GM10847 (cell line): ENCODE measurements around the gene GINS2.

ENCODE experiments used
- POLR2A ChIP-seq: IDR thresholded peaks from 2 replicates; pipeline ENCODE4 v1.6.1; 2011; ENCODE audit not compliant: insufficient read length; ENCODE audit errors: extremely low read depth

The GINS2 gene

GRCh38 chr16:85658504-85659326, 30.0 kb downstream of the GINS2 start:
- no peak for TF ChIP-seq POLR2A

- no peak for TF ChIP-seq POLR2A
Measured at GRCh38 chr16:85657996-85658395, 30.8 kb downstream of the GINS2 start.

GRCh38 chr16:85657267-85657650, 31.5 kb downstream of the GINS2 start:
- TF ChIP-seq POLR2A, result no peak

GRCh38 chr16:85656351-85657266, 32.1 kb downstream of the GINS2 start:
- no peak for TF ChIP-seq POLR2A

- no peak for TF ChIP-seq POLR2A
Measured at GRCh38 chr16:85655216-85656129, 33.3 kb downstream of the GINS2 start.

- no peak for TF ChIP-seq POLR2A
Measured at GRCh38 chr16:85654251-85655095, 34.3 kb downstream of the GINS2 start.

GRCh38 chr16:85653290-85653891, 35.4 kb downstream of the GINS2 start:
- TF ChIP-seq POLR2A, result no peak

GRCh38 chr16:85652431-85653221, 36.1 kb downstream of the GINS2 start:
- TF ChIP-seq POLR2A, result no peak

GRCh38 chr16:85651629-85652430, 36.9 kb downstream of the GINS2 start:
- no peak for TF ChIP-seq POLR2A

GRCh38 chr16:85650844-85651628, 37.7 kb downstream of the GINS2 start:
- TF ChIP-seq POLR2A, result no peak

- no peak for TF ChIP-seq POLR2A
Measured at GRCh38 chr16:85650135-85650843, 38.5 kb downstream of the GINS2 start.
